HG03159 (cell line): ENCODE data around the gene MED15.
"Not testable (repeated sequence)": the region's sequence is repeated elsewhere in the genome, so short reads cannot be mapped to it uniquely, and the experiment has no call there.

Source experiments
- ATAC-seq: cut with Tn5 transposase; IDR thresholded peaks from one replicate; pipeline ENCODE4 v1.9.1; 2021; ENCODE audit warnings: mild to moderate bottlenecking, moderate library complexity; ENCODE audit not compliant: unreplicated experiment

Gene MED15

DNA sequence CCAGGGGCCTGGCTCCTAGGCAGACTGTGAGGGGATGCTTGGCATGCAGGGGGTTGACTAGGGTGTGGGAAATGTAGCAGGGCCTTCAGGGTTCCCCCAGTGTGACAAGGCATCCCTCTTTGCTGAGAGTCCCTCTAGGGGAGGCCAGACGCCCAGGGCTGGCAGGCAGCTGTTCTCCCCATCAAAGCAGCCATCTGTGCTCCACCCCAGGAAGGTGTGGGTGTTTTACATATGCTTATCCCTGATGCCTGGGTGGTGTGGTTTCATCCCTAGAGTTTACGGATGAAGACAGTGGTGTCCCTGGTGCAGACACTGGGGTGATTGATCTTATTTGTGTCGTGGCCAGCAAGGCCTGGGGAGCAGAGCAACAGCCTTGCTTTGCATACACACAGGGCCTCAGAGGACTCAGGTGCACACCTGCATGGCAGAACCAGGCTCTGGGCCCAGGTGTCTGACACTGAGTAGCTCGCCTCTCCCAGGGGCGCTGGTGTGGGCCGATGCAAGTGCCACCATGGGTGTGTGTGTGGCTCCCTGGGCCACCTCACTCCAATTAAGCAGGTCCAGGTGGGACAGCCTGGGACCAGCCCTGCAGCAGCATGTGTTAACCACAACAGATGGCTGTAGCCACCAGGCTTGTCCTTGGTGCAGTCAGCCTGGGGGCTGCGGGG is 74.2 kb downstream of the MED15 start:
- ATAC-seq: no peak

DNA sequence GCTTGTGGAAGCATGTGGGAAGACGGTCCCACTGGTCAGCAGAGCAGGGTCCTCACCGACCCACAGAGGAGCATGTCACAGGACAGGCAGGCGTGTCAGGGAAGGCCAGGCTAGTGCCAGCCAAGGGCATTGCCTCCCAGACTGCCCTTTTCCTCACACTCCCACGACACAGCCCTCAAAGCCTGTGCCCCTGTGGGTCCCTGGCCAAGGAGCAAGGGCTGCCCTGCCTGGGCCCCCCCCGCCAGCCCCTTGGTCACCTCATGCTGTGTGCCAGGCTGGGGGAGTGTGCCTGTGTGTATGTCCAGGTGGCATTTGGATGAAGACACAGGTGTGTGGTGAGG is 74.7 kb downstream of the MED15 start:
- no peak for ATAC-seq

DNA sequence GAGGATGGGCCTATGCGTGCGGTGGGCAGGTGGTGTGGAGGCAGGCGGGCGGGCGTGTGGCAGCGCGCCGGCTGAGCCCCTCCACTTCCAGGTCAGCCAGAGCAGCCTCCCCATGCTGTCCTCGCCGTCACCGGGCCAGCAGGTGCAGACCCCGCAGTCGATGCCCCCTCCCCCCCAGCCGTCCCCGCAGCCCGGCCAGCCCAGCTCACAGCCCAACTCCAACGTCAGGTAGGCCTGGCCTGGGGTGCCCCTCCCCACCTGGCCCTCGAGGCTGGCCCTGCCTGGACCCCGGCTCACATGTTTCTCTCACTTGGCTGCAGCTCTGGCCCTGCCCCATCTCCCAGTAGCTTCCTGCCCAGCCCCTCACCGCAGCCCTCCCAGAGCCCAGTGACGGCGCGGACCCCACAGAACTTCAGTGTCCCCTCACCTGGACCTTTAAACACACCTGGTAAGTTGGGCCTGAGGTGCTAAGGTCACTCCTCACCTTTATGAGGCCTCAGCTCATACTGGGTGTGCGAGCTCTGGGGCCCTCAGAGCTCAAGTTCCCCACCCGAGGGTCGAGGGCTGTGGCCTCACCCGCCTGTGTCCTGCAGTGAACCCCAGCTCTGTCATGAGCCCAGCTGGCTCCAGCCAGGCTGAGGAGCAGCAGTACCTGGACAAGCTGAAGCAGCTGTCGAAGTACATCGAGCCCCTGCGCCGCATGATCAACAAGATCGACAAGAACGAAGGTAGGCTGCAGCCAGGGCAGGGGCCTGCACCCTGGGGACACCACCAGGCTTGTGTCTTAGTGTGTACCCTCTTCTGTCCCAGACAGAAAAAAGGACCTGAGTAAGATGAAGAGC is 75.3 kb downstream of the MED15 start:
- ATAC-seq: no peak

DNA sequence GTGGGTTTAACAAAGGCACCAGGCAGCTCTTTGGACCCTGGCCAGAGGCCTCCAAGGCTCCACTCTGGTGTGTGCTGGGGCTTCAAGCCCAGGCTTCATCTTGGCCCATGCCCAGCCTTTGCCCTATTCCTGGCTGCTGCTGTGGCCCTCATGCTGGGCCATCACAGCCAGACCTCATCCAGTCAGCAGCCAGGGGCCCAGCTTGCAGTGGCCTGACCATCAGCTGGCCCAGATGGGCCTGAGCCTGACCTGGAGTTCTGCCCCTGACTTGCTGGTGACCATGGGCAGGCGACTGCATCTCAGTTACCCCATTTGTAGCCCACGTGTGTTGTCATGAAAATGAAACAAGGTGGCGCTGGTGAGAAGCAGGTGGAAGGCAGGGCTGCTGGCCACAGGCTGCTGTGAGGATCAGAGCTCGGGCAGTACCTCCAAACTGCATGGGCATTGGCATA is 76.1 kb downstream of the MED15 start:
- no peak for ATAC-seq

DNA sequence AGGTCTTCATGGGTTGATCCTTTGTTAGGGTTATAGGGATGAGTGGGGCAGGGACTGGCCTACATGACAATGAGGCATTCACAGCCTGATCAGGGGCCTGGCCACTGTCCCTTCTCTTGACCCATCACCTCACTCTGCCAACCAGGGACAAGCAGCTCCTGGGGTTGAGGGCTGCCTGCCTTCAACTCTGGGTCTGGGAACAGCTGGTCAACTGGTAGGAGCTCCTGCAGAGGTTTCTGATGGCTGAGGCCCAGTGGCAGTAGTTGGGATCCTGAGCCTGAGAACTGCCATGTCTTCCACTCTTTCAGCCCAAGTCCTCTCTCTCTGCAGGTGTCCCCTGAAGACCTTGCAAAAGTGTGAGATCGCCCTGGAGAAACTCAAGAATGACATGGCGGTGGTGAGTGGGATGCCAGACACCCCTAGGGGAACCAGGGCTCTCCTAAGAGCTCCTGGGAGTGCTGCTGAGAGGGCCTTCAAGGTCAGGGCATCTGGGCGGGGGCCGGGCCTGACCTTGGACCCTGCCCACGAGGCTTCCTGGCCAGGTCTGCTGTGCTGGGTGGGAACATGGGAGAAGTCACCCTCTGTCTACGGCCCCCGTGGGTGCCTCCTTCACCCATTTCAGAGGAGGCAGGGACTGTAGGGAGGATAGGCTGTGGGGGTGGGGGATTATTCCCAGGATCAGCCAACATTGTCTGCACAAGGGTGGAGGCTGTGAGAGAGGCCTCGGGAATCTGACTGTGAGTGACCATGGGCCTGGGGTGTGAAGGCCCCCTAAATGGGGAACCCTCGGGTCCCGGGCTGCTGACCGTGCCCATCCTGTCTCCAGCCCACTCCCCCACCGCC is 76.8 kb downstream of the MED15 start:
- no peak for ATAC-seq

DNA sequence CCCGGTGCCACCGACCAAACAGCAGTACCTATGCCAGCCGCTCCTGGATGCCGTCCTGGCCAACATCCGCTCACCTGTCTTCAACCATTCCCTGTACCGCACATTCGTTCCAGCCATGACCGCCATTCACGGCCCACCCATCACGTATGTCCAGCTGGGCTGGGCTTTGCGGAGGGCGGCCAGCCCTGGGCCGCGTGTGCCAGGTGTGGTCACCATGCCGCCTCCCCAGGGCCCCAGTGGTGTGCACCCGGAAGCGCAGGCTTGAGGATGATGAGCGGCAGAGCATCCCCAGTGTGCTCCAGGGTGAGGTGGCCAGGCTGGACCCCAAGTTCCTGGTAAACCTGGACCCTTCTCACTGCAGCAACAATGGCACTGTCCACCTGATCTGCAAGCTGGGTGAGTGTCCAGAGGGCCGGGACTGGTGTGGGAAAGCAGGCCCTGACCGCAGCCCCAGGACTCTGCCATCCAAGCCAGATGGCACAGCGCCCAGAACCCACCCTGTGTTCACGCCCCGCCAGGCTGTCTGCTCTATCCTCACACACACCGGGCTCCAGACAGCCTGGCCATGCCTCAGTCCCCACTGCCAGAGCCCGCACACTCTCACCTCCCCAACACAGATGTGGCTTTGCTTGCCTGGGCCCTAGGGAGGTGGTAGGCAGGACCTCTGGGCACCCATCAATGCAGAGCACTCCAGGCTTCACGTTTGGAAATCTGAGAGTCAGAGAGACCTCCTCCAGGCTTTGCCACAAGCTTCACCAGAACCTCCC is 77.6 kb downstream of the MED15 start:
- ATAC-seq: no peak

DNA sequence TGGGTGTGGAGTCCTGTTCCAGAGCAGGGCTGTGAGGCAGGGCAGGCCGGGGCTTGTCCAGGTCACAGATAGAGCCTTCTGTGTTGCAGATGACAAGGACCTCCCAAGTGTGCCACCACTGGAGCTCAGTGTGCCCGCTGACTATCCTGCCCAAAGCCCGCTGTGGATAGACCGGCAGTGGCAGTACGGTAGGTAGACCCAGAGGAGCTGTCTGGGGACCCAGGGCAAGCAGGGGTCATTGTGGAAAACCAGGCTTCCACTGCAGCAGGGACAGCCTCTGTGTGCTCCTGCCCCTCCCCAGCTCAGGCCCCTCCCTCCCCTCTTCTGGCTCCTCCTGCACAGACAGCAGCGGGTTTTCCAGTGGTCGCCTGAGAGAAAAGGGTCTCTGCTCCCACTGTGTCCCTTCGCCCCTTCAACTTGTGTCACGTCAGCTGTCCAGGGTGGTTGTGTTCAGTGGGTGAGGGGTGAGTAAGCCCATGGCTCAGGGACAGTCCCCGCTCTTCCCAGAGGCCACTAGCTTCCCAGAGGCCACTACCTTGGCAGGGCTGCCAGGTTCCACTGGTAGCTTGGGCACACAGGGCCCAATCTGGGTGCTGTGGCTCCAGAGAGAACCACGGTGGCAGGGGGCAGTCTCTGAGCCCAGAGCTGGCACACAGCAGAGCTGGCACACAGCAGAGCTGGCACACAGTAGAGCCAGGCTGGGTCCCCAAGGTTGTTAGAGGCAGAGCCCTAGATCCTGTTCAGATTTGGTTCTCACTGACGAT is 78.4 kb downstream of the MED15 start:
- ATAC-seq: no peak

DNA sequence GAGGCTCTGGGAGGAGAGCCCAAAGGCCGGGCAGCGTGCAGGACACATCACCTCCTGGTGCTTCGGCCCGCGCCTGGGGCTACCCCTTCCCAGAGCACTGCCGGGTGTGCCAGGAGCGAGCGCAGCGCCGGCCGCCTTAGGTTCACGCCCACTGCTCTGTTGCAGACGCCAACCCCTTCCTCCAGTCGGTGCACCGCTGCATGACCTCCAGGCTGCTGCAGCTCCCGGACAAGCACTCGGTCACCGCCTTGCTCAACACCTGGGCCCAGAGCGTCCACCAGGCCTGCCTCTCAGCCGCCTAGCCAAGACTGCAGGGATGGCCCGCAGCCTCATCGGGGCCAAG is 79.0 kb downstream of the MED15 start:
- no peak for ATAC-seq

DNA sequence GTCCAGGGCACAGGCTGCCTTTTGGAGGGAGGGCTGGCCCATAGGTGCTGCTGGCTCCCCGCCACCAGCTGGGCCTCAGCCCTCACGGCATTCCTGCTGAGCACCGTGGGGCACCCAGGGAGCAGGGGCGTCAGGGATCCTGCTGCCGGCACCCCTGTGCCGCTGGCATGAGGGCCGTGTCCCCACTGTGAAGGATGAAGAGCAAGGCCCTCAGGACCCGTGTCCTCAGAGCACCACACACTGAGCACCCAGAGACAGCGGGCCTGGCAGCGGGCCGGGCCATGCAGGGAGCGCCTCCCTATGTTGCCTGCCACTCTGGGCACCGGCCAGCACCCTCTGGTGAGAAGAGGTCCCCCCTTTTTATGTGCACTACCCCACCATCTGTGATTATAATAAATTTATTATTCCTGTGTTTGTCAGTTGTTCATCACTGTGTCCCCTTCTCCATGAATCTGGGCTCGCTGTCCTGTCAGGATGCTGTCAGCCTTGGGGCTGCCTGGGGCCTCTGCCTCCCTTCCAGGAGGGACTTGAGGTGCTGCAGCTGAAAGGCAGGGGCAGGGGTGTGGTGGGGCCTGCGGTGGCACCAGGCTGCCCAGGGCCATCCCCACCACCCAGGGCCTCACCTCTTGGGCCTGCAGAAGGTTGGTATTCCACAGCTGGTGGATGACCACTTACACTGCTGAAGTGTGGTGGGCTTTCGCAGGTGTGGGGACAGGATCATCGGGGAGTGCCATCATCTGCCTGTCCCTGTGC is 80.0 kb downstream of the MED15 start:
- no peak for ATAC-seq

DNA sequence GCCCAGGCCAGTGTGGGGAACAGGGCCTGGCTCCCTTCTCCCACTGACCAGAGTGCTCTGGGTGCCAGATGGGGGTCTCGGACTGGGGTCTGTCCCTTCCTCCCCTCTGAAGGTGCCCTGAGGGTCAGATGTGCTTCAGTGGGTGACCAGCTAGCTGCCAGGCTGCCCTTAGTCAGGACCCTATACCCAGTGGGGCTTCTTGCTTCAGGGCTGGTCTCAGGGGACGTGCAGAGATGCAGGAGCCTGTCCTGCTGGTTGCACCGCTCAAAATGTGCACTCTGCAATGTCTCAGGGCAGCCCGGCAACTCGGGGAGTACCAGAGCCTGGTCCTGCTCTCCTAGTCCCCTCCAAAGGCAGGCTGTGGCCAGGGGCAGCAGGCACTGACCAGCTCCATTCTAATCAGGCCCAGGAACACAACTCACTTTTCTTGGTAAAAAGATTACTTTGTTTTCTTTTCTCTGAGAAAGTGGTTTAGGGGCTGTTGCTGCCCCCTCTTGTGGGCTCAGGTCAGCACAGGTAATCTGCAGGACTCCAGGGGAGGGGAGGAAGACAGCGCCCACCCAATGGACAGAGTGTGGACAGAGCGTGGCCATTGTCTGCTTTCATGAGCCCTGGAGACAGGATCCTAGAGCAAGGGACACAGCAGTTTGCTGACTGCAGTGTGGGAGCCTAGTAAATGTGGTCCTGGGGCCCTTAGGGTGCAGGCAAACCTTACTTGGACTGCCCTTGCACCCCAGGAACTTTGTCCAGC is 80.9 kb downstream of the MED15 start:
- no peak for ATAC-seq

DNA sequence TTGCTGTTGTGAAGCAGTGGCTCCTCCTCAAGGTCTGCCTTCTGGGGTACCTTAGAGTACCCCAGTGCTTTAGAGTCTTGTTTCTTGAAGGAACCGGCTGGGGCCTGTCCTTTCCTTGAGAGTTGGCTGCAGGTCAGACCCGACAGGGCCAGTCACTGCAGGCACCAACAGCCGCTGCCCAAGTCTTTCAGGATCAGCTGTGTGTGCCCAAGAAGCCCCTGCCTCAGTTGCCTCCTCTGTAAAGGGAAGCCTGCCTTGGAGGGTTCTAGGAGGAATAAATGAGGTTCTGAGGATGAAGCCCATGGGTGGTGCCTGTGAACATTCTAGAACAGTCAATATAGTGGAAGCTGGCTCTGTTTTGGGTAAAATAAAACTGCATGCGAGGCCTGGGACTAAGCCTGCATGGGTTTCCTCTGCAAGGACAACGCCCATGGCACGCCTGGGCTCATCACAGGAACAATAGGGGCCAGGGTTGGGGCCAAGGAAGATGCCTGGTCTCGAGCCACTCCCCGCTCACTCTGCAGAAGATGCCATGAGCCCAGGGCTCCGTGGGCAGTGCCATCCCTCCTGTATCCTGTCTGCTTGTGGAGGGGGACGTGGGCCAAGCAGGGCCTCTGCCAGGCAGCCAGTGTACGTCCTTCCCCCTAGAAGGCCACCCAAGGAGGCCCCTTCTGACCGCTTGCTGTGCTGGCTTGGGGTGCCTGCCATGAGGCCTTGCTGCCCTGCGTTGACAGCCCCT is 81.6 kb downstream of the MED15 start:
- ATAC-seq: no peak

DNA sequence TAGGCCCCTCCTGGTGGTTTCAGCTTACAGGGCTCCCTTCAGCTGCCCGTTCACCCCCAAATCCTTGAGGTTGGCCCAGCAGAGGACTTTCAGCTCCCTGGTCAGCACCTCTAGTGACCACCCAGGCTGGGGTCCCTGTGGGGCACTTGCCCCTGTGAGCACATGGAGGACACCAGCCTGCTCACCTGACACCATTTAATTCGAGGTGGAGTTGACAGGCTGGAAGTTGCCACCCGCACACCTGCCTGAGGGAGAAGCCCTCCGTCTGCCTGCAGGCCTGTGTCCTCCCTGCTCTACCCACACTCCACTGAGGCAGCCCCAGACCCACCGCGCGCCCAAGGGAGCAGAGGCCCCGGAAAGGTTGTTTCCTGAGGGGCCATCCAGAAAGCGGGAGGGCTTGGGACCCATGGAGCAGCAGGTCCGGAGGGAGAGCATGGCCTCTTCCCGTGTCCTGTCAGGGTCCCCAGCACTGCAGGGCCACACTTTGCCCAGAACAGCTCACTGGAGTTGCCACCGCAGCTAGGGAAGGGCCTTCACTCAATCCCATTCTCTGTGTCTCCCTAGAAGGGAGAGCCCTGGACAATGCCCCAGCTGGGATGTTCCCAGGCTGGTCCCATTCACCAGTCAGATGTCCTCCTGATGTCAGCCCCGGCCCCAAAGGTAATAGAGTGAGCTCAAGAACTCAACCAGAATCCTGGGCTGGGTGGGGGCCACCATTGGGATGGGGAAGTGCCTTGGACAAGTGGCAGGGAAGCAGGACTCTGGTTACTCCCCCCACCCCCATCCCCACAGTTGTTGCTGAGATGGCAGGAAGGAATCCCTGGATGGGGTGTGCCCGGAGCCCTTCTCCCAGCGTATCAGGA is 82.4 kb downstream of the MED15 start:
- ATAC-seq: no peak

DNA sequence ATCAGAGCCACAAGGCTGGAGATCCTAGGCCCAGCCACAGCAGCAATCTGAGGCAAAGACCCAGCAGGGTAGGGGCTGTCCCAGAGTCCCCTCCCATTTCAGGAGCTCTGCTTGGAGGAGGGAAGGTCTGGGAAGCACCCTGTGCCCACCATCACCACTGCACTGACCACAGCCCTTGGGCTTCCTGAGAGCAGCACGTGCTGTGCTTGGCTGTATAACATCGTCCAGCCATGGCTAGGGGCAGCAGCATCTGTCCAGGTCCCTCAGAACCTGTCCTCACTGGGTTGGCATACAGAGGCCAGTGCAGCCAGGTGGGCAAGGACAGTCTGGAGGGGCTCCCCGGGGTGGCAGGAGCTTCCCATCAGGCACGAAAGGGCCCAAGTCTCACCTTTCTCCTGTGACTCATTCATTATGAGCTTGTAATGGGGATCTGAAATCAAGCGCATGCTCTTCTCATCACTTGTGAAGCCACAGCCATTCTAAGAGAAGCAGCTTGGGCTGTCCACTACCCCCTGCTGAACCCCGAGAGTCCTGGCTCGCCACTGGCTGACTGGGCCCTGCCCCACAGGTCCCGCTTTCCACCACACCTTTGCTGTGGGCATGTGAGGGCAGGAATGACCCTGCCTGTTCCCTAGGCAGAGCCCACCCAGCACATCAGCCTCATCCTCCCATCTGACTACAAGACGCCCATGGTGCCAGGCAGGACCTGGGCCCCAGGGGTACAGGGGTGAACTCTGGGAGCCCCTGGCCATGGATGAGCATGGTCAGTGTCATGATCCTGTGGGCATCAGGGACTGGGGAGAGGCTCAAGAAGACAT is 83.3 kb downstream of the MED15 start:
- no peak for ATAC-seq

DNA sequence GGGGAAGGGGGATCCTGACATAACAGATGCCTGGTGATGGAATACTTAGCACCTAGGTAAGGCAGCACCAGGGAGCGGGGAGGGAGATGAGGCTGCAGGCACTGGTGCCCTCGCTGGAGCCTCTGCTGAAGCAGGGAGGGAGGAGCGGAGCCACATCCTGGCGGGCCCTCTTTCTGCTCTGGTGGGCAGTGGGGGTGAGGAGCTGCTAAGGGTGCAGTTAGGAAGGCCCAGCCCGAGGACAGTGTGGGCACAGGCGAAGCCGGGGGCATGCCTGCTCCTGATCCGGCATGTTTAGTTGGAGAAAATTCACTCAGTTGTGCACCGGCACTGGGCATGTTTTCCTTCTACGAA is 83.9 kb downstream of the MED15 start:
- ATAC-seq: no peak

DNA sequence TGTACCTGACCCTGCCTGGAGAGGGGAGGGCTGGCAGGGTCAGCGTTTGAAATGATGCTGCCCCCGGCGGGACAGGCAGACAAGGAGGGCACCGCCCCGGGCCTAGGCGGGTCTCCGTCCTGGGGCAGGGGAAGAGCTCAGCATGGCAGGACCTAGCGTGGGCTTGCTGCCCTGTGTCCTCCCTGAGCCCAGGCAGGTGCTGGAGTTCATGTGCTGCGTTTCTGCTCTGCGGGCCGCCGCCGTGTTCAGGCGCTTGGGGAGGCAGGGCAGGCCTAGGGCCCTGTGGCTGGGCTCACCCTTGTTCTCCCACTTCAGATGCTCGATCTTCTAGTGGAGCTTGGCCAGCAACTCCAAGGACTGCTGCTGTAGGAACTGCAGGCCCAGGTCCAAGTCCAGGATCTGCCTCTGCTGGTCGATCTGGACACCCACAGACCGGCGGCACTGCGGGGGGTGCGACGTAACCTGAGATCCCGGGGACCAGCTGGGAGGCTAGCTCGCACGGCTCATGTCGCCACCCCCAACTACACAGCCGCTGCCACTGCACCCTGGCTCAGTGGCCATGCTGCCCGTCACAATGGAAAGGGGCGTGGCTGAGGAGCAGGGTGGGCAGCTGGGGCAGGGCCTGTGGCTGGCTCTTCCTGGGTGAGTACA is 84.4 kb downstream of the MED15 start:
- ATAC-seq: no peak

DNA sequence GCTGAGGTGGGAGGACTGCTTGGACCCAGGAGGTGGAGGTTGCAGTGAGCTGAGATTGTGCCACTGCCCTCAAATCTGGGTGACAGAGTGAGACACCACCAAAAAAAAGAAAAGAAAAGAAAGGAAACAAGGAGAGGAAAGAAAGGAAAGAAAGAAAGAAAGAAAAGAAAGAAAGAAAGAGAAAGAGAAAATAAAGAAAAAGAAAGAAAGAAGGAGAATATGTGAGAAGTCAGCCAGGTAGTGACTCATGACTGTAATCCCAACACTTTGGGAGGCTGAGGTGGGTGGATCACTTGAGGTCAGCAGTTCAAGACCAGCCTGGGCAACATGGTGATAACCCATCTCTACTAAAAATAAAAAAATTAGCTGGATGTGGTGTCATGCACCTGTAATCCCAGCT is 86.6 kb downstream of the MED15 start:
- not testable (repeated sequence) for ATAC-seq
